ENCODE data around the gene COPG2.

The COPG2 gene

GRCh38 chr7:130500463-130500862 is 168.1 kb downstream of the COPG2 start:
- DNase-seq (ENCODE audit: low read depth in 3 of 3) = no peak

GRCh38 chr7:130494431-130494858 is 174.1 kb downstream of the COPG2 start:
- no peak for DNase-seq (ENCODE audit: low read depth in 3 of 3)

- DNase-seq (ENCODE audit: low read depth in 3 of 3) = no peak
These were observed 175.2 kb downstream of the COPG2 start for GRCh38 chr7:130493275-130493873.

GRCh38 chr7:130492523-130493274 is 175.8 kb downstream of the COPG2 start:
- no peak for DNase-seq (ENCODE audit: low read depth in 3 of 3)

GRCh38 chr7:130491841-130492522 is 176.6 kb downstream of the COPG2 start, which contains the start of gene MEST:
Gene MEST (plus strand): TSS chr7:130492085. CDS start chr7:130492314, 229 bp downstream.
- DNase-seq (ENCODE audit: low read depth in 3 of 3) = no peak

- DNase-seq (ENCODE audit: low read depth in 3 of 3) = peak in 1 of 3 experiments; percentile 31
These were observed 177.4 kb downstream of the COPG2 start for GRCh38 chr7:130490888-130491804.

- DNase-seq (ENCODE audit: low read depth in 3 of 3) = no peak
These were observed 178.2 kb downstream of the COPG2 start for GRCh38 chr7:130490311-130490791.

GRCh38 chr7:130489140-130489983 is 179.2 kb downstream of the COPG2 start:
- DNase-seq (ENCODE audit: low read depth in 3 of 3) = no peak

- DNase-seq (ENCODE audit: low read depth in 3 of 3) = no peak
These were observed 180.0 kb downstream of the COPG2 start for GRCh38 chr7:130488392-130489139.

- no peak for DNase-seq (ENCODE audit: low read depth in 3 of 3)
These were observed 181.6 kb downstream of the COPG2 start for GRCh38 chr7:130486954-130487436.

- peak in 2 of 3 experiments; percentile 24 to 59 for DNase-seq (ENCODE audit: low read depth in 3 of 3)
These were observed 182.2 kb downstream of the COPG2 start for GRCh38 chr7:130486114-130486953.

- no peak for DNase-seq (ENCODE audit: low read depth in 3 of 3)
These were observed 182.8 kb downstream of the COPG2 start for GRCh38 chr7:130485734-130486113.

GRCh38 chr7:130483031-130483430 is 185.5 kb downstream of the COPG2 start:
- DNase-seq (ENCODE audit: low read depth in 3 of 3) = no peak

GRCh38 chr7:130481898-130482297 is 186.7 kb downstream of the COPG2 start:
- DNase-seq (ENCODE audit: low read depth in 3 of 3) = no peak

GRCh38 chr7:130479716-130480400 is 188.7 kb downstream of the COPG2 start:
- DNase-seq (ENCODE audit: low read depth in 3 of 3) = no peak

- no peak for DNase-seq (ENCODE audit: low read depth in 3 of 3)
These were observed 189.6 kb downstream of the COPG2 start for GRCh38 chr7:130478991-130479390.

- DNase-seq (ENCODE audit: low read depth in 3 of 3) = no peak
These were observed 192.0 kb downstream of the COPG2 start for GRCh38 chr7:130476297-130477150.
